Measurements from ENCODE around the gene P2RX2. TPM values are rescaled to one million over a fixed set of nuclear protein-coding genes. Genes with fewer than 3 reads are reported as not detected.

P2RX2 gene
- total and polyA plus RNA-seq, 2 of the 4 experiments (the other 2 are of a cell fraction), result not detected

- Histone ChIP-seq H3K4me1 (ENCODE audit: control insufficient read depth, insufficient read depth, low read length) (peaks cover 4% of the 10 kb centered on the region; the same call in 1 of the 2 replicates), H3K14ac (replicated peaks; ENCODE audit: low read depth, low read length) (no peak overlapping the region), H2BK15ac (ENCODE audit: low read depth, low read length) (no peak overlapping the region), H4K5ac (ENCODE audit: low read depth, low read length) (no peak overlapping the region), H4K20me1 (ENCODE audit: insufficient read depth, low read length) (no peaks in the 10 kb centered on the region), H4K91ac (ENCODE audit: insufficient read depth, low read depth, low read length) (no peak overlapping the region), H2BK20ac (ENCODE audit: low read depth, low read length) (no peak overlapping the region), H3K18ac (ENCODE audit: low read depth, low read length) (no peak overlapping the region), H3K4me3 (ENCODE audit: insufficient read depth, low read depth, low read length) (no peak overlapping the region), H4K8ac (ENCODE audit: low read depth in 2 of 2, low read length in 2 of 2) (no peak overlapping the region), H3K9me1 (ENCODE audit: insufficient read depth, low read length) (no peaks in the 10 kb centered on the region), H3K4ac (ENCODE audit: low read depth, low read length) (no peak overlapping the region), H3K79me1 (ENCODE audit: low read depth in 1 of 2, low read length in 2 of 2) (no peaks in the 10 kb centered on the region), H3K36me3 (ENCODE audit: control insufficient read depth, insufficient read depth, low read length) (no peaks in the 10 kb centered on the region), H3K27ac (ENCODE audit: insufficient read depth, low read length) (no peak overlapping the region), H2AK5ac (ENCODE audit: low read depth, low read length) (no peak overlapping the region), H3K9me3 (ENCODE audit: control insufficient read depth, insufficient read depth, low read length) (no peaks in the 10 kb centered on the region), H2BK120ac (ENCODE audit: low read depth, low read length) (no peak overlapping the region), H3K56ac (ENCODE audit: extremely low read depth, insufficient read depth, low read length) (no peak overlapping the region), H2BK5ac (ENCODE audit: low read depth, low read length, poor library complexity, severe bottlenecking) (no peak overlapping the region), H3K9ac (ENCODE audit: low read depth, low read length) (no peak overlapping the region), H2AK9ac (replicated peaks; ENCODE audit: low read depth, low read length, poor library complexity) (no peak overlapping the region), H3K4me2 (ENCODE audit: low read depth, low read length) (no peak overlapping the region), H3K23ac (ENCODE audit: low read depth, low read length) (no peak overlapping the region), H3K27me3 (ENCODE audit: control insufficient read depth, insufficient read depth, low read length) (peaks cover 30% of the 10 kb centered on the region), H2AFZ (replicated peaks; ENCODE audit: low read length, poor library complexity) (no peak overlapping the region)
- in situ Hi-C loops (cut with MboI; ENCODE audit: low sequenced_read_pairs), result no loop called here
- WGBS, 2 experiments (ENCODE audit: extremely low coverage in 2 of 2, insufficient read length in 1 of 2), result 82% methylated on average over 8 of the region's 18 CpGs; no CpG with 5 or more reads in 1 of the 2 experiments
- dilution Hi-C loops (cut with HindIII; ENCODE audit: low sequenced_read_pairs, unreplicated experiment), result no loop called here
- no peak for ATAC-seq (ENCODE audit: low read depth)
- ChIA-PET POLR2A (ENCODE audit: unreplicated experiment) (no interaction called here), CTCF (no interaction called here)
- BruUV-seq (replicated peaks), result no TSS peak
- no peak for TF ChIP-seq RAD21 (IDR thresholded peaks at IDR 0.05; ENCODE audit: low read length)
- no peak for TF ChIP-seq BHLHE40 (IDR thresholded peaks at IDR 0.05; ENCODE audit: low read depth, low read length)
- TF ChIP-seq, protein P1, sequence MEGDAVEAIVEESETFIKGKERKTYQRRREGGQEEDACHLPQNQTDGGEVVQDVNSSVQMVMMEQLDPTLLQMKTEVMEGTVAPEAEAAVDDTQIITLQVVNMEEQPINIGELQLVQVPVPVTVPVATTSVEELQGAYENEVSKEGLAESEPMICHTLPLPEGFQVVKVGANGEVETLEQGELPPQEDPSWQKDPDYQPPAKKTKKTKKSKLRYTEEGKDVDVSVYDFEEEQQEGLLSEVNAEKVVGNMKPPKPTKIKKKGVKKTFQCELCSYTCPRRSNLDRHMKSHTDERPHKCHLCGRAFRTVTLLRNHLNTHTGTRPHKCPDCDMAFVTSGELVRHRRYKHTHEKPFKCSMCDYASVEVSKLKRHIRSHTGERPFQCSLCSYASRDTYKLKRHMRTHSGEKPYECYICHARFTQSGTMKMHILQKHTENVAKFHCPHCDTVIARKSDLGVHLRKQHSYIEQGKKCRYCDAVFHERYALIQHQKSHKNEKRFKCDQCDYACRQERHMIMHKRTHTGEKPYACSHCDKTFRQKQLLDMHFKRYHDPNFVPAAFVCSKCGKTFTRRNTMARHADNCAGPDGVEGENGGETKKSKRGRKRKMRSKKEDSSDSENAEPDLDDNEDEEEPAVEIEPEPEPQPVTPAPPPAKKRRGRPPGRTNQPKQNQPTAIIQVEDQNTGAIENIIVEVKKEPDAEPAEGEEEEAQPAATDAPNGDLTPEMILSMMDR (conservative IDR thresholded peaks at IDR 0.05; ENCODE audit: low read depth, low read length), result no peak
- no peak for TF ChIP-seq MAZ (IDR thresholded peaks at IDR 0.05; ENCODE audit: borderline replicate concordance, low read depth, low read length)
- TF ChIP-seq USF2 (IDR thresholded peaks at IDR 0.05; ENCODE audit: low read depth, low read length), result no peak
- no peak for TF ChIP-seq RCOR1 (IDR thresholded peaks at IDR 0.05; ENCODE audit: insufficient replicate concordance, low read length)
- TF ChIP-seq CHD1 (IDR thresholded peaks at IDR 0.05; ENCODE audit: low read depth, low read length), result no peak
- TF ChIP-seq RFX5 (IDR thresholded peaks at IDR 0.05; ENCODE audit: low read depth, low read length), result no peak
- no peak for TF ChIP-seq FOS (IDR thresholded peaks at IDR 0.05; ENCODE audit: low read depth, low read length)
- no peak for TF ChIP-seq NFE2L2 (IDR thresholded peaks at IDR 0.05; ENCODE audit: low read depth, low read length)
- DNase-seq, result no peak
- intact Hi-C loops (cut with micrococcal nuclease), result no loop called here
Observed at GRCh38 chr12:132605892-132606291, 12.7 kb upstream of the P2RX2 start.

Data from IMR-90 (cell line).